ENCODE results near the gene SP140L. TPM values are rescaled to one million over a fixed set of nuclear protein-coding genes. Genes with fewer than 3 reads are reported as not detected.
"Not testable (repeated sequence)": the region's sequence is repeated elsewhere in the genome, so short reads cannot be mapped to it uniquely, and the experiment has no call there.

Gene SP140L
- total RNA-seq, 1 experiment from 2014 or later: 33.4 TPM

DNA sequence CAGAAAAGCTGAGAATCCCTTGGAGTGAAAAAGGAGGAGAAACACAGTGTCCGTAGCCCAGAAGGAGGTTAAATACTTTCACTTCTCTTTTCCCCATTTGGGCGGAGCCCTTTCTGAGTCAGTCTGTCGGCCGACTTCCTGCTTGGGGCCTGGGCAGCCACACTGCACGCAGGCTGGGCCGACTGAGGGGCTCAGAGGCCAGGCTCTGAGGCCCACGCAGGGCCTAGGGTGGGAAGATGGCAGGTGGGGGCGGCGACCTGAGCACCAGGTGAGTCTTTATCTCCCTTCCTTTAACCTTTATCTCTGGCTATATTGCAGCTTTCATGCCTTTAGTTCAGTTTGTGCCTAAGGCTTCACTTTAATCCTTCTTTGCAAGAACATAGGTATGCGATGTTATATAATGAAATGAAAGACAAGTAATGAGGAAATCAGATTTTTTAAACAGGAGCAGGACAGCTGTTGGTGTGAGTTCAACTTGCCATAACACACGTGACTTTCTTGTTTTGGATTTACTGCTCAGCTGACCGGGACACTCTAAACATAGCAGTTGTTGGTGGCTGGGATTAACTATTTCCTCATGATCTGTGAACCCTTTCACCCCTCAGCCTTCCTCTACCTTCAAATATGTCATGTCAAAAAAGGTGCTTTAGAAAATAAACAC, 89.2 kb downstream of the SP140L start, which contains the start of gene SP100:
SP100 (plus strand) TSS at position 141 of the 661 bp plus-strand sequence; CDS start at position 237, 96 bp downstream.
- peak; percentile 76 for DNase-seq (ENCODE audit: extremely low read depth, low read depth)

DNA sequence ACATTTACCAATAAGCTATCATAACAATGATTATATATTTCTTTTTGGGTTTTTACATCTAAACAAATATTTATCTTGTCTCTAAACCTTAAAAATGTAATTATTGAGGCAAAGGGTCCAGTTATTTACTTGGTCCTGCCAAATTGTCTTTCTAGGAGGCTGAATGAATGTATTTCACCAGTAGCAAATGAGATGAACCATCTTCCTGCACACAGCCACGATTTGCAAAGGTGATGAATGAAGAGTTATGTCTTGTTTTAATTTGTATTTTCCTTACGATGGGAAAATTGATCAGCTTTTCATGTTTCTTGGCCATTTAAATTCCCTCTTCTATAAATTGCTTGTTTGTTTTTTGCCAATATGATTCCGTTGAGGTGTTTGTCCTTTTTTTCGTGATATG, 90.4 kb downstream of the SP140L start:
- DNase-seq (ENCODE audit: extremely low read depth, low read depth): no peak

DNA sequence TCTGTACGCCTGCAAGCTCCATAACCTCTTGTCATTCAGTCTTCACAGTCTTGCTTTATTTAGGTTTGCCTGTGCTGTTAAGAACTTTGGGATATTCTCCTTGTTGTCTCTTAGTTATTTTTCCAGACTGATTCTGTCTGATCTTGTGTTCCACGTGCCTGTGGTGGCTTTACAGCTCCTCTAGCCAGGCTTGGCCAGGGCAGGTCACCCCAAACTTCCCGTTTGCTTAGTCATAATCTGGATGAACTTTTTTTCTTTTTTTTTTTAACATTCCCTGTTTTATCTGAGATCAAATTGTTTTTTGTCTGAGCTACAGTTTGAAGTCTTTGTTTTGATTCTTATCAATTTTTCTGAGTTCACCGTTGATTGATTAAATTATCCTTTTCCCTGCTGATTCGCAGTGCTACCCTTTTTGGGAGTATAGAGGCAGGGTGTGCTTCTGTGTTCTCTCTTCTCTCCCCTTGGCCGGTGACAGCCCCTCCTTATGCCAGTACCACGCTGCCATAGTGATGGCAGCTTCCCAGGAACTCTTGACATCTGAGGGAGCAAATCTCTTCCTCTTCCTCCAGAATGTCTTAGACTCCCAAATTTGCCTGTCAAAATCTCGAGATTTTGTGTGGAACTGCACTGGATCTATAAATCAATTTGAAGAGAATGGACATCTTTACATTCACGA, 91.5 kb downstream of the SP140L start:
- DNase-seq (ENCODE audit: extremely low read depth, low read depth): no peak

DNA sequence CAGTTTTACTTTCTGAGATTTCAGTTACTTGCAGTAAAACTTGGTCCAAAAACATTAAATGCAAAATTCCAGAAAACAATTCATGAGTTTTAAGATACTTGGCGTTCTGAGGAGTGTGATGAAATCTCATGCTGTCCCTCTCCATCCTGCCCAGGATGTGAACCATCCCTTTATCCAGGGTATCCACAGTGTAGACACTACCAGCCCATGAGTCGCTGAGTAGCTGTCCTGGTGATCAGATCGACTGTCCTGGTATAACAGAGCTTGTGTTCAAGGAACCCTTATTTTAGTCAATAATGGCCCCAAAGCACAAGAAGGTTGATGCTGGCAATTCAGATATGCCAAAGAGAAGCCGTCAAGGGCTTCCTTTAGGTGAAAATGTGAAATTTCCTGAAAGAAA, 92.2 kb downstream of the SP140L start:
- DNase-seq (ENCODE audit: extremely low read depth, low read depth): peak; percentile 46

DNA sequence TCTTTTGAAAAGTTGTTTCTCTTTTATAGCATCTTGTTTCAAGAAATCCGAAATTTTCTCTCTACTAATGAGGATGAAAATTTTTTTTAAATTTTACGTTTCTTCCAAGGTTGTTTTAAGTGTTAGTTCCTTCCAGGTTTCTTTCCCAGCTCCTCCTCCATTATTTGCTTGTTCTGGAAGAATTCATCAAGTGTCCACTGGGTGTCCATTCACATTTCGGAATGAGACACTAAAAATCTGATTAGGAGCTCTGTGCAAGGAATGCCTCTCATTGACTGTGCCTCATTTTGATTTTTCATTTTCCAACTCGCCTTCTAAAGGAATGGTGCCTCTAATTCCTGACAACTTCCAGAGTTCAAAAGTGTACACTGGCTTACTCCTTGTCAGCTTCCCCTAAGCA, 95.2 kb downstream of the SP140L start:
- DNase-seq (ENCODE audit: extremely low read depth, low read depth): no peak

DNA sequence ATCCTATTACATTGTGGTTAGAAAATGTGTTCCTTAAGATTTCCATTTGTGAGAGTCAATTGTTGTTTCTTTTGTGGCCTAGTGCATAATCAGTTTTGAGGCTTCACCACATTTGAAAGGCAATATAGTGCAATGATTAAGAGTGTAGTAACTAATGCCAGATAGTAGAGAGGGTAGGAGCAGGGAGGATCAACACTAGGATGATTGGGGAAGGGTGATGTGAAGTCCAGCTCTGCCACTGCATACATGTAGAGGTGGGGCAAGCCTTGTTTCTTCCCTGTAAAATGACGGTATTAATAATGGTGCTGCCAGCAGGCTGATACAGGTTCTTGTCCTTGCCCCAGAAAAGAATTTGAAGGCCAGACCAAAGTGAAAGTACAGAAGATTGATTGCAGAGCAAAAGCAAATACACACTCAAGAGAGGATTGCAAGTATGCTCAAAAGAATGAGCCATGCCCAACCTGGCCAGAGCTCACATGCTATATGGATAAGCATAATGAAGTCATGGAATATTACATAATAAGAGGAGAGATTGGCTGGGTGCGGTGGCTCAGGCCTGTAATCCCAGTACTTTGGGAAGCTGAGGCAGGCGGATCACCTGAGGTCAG, 97.0 kb downstream of the SP140L start:
- DNase-seq (ENCODE audit: extremely low read depth, low read depth): no peak

DNA sequence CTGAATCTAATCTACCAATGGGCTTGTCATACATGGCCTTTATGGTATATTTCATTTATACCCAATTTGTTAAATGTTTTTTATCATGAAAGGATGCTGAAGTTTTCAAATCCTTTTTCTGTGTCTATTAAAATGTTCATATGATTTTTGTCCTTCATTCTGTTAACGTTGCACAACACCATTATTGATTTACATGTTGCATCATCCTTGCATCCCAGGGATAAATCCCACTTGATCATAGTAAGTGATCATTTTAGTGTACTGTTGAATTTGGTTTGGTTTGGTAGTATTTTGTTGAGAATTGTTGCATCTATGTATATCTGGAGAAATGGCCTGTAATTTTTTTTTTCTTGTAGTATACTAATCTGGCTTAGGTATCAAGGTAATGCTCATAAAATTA, 98.4 kb downstream of the SP140L start:
- no peak for DNase-seq (ENCODE audit: extremely low read depth, low read depth)

DNA sequence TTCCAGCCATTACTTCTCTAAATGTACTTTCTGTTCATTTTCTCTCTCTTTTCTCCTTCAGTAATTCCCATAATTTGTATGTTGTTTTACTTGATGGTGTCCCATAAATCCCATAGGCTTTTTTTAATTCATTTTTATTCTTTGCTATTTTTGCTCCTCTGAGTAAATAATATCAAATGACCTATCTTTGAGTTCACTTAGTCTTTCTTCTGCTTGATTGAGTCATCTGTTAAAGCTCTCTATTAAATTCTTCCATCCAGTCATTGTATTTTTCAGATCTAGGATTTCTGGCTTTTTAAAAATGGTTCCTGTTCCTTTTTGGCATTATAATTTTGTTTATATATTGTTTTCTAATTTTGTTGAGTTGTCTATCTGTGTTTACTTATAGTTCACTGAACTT, 102.5 kb downstream of the SP140L start:
- no peak for DNase-seq (ENCODE audit: extremely low read depth, low read depth)

DNA sequence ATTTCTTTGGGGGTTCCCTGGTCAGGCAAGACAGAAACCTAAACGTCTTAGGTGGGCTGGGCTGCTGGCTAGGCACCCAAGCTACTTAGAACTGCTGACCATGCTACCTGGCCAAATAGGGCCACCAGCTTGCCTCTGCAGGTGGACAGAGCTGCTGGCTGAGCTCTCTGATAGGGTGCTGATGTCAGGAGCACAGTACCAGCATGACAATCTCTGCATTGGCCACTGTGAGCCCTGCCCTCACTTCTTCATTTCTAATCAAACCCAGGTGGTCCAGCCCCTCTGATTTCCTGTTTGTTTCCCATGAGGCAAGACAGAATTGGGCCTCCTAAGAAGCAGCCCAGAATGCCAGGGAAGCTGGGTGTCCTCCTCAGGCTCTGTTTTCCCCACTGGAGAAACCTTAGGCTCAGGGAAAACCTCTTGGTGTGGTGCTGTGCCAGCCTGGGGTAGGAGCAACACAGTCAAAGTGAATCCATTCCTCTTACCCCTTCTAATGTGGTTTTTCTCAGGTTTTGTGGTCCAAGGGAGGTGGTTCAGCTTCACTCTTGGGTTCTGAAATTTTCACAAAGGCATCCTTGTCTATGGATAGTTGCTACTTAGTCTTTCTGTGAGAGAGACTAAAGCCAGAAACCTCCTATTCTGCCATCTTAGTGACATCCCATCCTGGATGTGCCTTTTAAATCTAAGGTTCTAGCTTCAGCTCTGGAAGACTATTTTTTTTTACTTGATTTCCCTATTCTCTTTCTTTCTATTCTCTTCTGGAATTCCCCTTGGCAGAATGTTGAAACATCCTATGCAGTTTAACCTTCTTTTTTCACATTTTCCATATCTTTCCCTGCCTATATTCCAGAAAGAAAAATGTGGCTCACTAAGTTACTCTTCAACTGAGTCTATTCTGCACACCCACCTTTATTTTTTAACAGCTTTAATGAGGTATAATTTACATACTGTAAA, 104.2 kb downstream of the SP140L start:
- no peak for DNase-seq (ENCODE audit: extremely low read depth, low read depth)

DNA sequence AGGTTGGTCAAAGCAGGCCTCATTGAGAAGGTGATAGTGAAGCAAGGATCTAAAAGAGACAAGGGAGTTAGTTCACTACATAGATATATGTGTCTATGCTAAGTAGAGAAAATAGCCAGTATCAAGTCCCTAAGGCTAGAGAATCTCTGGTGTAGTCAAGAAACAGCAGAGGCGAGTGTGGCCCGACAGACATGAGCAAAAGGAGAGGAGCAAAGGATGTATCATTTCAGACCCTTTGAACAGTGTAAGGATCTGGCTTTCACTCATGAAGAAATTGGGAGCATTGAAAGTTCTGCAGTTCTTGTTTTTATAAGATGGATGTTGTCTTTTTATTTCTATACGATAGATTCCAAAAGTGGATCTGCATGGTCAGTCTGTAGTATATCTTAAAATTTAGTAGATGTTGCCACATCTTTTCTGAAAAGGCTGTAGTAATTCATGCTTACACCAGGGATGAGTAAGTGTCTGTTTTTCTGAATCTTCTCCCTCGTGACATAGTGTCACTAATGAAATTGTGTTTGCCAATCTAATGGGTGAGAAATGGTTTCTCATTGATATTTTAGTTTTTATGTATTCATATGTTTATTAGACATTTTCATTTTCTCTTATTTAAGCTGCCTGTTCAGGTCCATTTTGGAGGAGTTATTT, 107.8 kb downstream of the SP140L start:
- DNase-seq (ENCODE audit: extremely low read depth, low read depth): no peak

DNA sequence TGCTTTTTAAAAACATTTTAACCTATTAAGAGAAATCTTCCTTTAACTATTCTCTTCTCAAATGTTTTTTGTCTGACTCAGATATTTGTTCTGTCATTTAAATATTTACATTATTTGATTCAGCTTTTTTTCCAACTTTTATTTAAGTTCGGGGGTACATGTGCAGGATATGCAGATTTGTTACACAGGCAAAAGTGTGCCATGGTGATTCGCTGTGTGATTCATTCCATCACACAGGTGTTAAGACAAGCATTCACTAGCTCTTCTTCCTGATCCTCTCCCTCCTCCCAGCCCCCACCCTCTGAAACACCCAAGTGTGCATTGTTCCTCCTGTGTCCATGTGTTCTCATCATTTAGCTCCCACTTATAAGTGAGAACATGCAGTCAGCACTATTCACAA, 108.4 kb downstream of the SP140L start:
- DNase-seq (ENCODE audit: extremely low read depth, low read depth): no peak

DNA sequence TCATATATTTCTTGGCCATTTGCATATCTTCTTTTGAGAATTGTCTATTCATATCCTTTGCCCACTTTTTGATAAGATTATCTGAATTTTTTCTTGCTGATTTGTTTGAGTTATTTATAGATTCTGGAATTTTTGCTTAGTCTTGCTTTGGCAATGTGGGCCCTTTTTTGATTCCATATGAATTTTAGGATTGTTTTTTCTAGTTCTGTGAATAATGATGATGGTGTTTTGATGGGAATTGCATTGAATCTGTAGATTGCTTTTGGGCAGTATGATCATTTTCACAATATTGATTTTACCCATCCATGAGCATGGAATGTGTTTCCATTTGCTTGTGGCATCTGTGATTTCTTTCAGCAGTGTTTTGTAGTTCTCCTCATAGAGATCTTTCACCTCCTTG, 112.1 kb downstream of the SP140L start:
- DNase-seq (ENCODE audit: extremely low read depth, low read depth): not testable (repeated sequence)

DNA sequence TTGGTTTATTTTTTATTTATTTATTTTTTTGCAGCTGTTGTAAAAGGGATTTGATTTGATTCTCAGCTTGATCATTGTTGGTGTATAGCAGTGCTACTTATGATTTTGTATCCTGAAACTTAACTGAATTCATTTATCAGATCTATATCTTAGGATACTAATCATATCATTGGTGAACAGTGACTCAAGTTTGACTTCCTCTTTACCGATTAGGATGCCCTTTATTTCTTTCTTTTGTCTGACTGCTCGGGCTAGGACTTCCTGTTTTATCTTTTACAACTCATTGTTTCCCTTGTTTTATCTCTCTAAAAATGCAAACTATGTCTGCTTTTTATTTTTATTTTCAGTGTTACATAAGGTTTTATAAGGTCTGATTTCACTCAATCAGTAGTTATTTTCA, 112.6 kb downstream of the SP140L start:
- DNase-seq (ENCODE audit: extremely low read depth, low read depth): no peak

DNA sequence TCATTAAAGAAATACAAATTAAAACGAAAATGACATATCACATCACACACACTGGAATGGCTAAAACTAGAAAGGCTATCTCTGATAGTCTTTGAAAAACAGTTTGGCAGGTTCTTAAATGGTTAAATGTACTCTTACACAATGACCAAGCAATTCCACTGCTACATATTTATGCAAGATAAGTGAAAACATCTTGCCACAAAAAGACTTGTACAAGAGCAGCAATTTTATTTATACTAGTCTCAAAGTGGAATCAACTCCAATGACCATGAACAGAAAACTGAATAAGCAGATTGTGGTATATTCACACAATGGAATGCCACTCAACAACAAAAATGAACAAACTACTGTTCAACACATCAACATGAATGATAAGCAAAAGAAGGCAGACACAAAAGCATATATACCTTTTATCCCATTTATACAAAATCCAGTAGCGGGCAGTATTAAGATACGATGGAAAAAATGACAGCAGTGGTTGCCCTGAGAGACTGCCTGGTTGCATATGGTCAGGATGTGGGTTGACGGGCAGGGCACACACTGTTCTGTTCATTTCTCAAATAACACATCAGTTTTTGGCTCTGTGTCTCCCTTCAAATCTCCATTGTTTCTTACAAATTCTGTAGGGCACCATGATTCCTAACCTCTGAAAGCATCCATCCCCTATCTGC, 114.4 kb downstream of the SP140L start:
- no peak for DNase-seq (ENCODE audit: extremely low read depth, low read depth)

DNA sequence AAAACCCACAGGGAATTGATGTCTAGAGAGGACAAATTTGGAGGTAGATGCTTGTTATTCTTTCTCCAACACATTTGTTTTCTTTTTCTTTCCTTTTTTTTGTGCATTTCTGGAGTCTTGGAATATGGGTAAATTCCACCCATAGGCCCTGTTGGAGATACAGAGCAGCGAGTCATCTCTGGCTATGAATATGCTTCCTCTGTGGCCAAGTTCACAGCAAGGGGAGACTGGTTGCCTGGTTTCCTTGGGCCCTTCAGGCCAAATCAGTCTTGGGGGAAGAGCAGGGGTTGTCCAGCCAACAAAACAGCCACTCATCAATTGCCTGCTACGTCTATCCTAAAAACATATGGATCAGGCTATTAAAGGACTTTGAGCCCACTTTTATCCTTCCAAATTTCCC, 116.5 kb downstream of the SP140L start:
- DNase-seq (ENCODE audit: extremely low read depth, low read depth): no peak

DNA sequence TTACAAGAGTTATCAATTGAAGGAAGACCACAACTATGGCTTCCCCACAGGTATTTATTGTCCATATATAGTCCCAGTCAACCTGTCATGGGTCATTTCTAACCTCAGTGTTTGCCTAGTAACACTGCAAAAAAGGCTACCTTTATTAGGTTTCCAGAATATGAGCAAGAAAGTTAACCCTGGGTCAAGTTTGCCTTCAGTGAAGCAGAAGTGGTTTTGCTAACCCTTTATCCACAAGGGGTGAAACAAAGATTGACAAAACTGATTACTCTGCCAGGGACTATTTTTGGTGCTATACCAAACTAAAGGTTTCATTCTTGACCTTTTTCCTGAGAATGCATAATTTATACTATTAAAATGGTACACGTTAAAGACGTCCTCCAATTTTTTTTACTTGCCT, 117.8 kb downstream of the SP140L start:
- DNase-seq (ENCODE audit: extremely low read depth, low read depth): no peak

DNA sequence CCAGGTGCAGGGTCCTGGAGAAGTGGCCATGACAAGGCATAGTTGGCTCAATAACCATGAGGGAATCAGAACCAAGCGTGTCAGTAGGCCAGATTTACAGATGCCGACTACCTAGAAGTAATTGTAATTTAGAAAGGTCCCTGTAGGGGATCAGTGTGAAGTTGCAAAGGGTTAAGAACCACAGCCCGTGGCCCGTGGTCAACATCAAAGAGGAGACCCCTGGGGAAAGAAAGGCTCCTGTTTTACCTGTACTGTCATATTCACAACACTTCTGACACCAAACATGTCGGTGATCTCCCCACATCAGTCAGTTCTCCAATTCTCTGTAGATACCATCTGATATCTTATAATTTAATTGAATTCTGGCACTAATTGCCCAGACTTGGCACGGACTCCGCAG, 120.0 kb downstream of the SP140L start:
- no peak for DNase-seq (ENCODE audit: extremely low read depth, low read depth)

DNA sequence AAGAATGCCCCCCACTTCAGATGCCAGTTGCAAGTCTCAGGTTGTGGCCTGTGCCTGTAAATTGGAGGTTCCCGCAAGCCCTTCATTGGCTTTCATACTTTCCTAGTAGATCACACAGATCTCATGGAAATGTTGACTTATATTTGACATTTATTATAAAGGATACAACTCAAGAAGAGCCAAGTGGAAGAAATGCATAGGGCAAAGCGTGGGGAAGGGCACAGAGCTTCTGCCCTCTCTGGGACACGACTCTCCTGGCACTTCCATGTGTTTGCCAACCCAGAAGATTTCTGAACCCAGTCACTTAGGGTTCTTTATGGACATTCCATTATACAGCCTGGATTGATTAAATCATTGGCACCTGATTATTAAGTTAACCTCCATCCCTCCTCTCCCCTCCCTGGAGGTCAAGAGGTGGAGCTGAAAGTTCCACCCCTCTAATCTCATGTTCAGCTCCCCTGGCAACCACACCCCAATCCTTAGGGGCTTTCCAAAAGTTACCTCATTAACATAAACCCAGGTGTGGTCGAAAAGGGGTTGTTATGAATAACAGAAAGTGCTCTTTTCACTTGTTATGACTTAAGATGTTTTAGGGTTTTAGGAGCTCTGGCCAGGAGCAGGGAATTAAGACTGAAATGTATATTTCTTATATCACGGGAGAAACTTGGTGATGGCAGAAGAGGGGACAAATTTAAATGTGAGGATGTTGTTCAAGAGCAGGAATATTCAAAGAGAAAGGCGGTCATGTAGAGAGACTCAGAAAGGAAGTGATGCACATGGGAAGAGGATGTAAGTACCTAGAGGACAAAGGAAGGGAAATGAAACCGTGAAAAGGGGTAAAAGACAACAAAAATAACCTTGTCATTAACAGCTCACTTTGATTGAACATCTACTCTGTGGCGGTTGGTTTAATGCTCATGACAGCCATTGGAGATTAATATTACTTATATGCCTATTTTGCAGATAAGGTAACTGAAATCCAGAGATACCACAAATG, 120.8 kb downstream of the SP140L start:
- no peak for DNase-seq (ENCODE audit: extremely low read depth, low read depth)

Measured in NCI-H460 (cell line).